NCI-H146 treated with DMSO at 0.1 percent for 48 hours (cell line): ENCODE data around the gene CLSTN3.
A peak's percentile ranks its signal among the peaks of the same experiment; 100 is the strongest.
"Not testable (repeated sequence)": the region's sequence is repeated elsewhere in the genome, so short reads cannot be mapped to it uniquely, and the experiment has no call there.

Experiments used
- DNase-seq: peaks from one replicate; lab custom pipeline; 2025; ENCODE audit not compliant: unreplicated experiment; lab: John Stamatoyannopoulos, UW

The CLSTN3 gene

GRCh38 chr12:7150356-7150755 is 20.2 kb downstream of the CLSTN3 start:
- no peak for DNase-seq

- DNase-seq = no peak
Measured at GRCh38 chr12:7150841-7151240, 20.7 kb downstream of the CLSTN3 start.

- DNase-seq = no peak
Measured at GRCh38 chr12:7151532-7151931, 21.4 kb downstream of the CLSTN3 start.

- no peak for DNase-seq
Measured at GRCh38 chr12:7152818-7153217, 22.6 kb downstream of the CLSTN3 start.

GRCh38 chr12:7154042-7154441 is 23.9 kb downstream of the CLSTN3 start:
- DNase-seq = no peak

- DNase-seq = no peak
Measured at GRCh38 chr12:7154901-7155470, 24.8 kb downstream of the CLSTN3 start.

GRCh38 chr12:7155471-7156034 is 25.4 kb downstream of the CLSTN3 start:
- DNase-seq = no peak

GRCh38 chr12:7156259-7157197 is 26.4 kb downstream of the CLSTN3 start:
- no peak for DNase-seq

GRCh38 chr12:7157391-7157790 is 27.2 kb downstream of the CLSTN3 start:
- DNase-seq = no peak

GRCh38 chr12:7158781-7159609 is 28.8 kb downstream of the CLSTN3 start:
- DNase-seq = no peak

- no peak for DNase-seq
Measured at GRCh38 chr12:7160183-7160582, 30.0 kb downstream of the CLSTN3 start.

- DNase-seq = no peak
Measured at GRCh38 chr12:7161327-7161726, 31.2 kb downstream of the CLSTN3 start.

GRCh38 chr12:7161811-7162210 is 31.6 kb downstream of the CLSTN3 start:
- DNase-seq = no peak

GRCh38 chr12:7162691-7163114 is 32.5 kb downstream of the CLSTN3 start:
- peak; percentile 97 for DNase-seq

GRCh38 chr12:7169951-7170350 is 39.8 kb downstream of the CLSTN3 start:
- no peak for DNase-seq

GRCh38 chr12:7171854-7172253 is 41.7 kb downstream of the CLSTN3 start:
- DNase-seq = no peak

- DNase-seq = no peak
Measured at GRCh38 chr12:7175493-7175892, 45.3 kb downstream of the CLSTN3 start.

GRCh38 chr12:7176595-7176994 is 46.4 kb downstream of the CLSTN3 start:
- no peak for DNase-seq

- no peak for DNase-seq
Measured at GRCh38 chr12:7178481-7178880, 48.3 kb downstream of the CLSTN3 start.

- no peak for DNase-seq
Measured at GRCh38 chr12:7180685-7181084, 50.5 kb downstream of the CLSTN3 start.

GRCh38 chr12:7186058-7186457 is 55.9 kb downstream of the CLSTN3 start:
- DNase-seq = not testable (repeated sequence)
